ENCODE results near the gene SHOC1.
A peak's percentile ranks its signal among the peaks of the same experiment; 100 is the strongest.
"Not testable (repeated sequence)": the region's sequence is repeated elsewhere in the genome, so short reads cannot be mapped to it uniquely, and the experiment has no call there.

SHOC1 gene

GRCh38 chr9:111805830-111806241, 11.1 kb upstream of the SHOC1 start:
- DNase-seq = no peak

DNA sequence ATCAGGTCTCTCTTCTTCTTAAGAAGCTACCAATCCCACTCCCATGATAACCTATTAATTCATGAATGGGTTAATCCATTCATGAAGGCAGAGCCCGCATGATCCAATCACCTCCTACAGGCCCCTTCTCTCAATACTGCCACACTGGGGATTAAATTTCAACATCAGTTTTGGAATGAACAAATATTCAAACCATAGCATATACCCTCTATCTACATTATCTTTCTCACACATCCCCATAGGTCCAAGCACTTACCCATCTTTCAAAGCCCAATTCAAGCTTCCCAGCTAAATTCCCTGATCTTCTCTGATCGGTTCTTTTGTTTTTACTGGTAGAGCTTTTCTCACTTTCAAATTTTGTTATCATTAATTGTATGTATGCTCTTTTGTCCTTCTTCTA, 10.5 kb upstream of the SHOC1 start:
- DNase-seq = no peak

DNA sequence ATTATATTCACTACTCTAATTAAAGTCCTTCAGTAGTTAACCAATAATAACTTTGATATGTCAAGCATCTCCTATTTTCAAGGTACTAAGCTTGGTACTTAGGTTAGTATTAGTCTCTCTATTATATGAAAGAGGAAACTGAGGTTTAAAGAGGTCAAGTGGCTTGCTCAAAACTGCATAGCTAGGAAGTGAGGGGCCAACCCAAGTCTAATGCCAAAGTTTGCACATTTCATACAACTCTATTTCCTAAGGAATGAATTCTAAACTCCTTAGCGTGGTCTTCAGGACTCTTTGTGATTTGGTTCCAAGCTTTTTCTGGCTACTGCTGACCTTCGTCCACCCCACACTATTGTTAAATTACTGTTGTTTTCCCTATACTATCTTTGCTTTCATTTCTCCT, 9.9 kb upstream of the SHOC1 start:
- no peak for DNase-seq

- no peak for DNase-seq
These were observed 9.2 kb upstream of the SHOC1 start for GRCh38 chr9:111803924-111804323.

- no peak for DNase-seq
These were observed 5.3 kb upstream of the SHOC1 start for GRCh38 chr9:111799915-111800526.

DNA sequence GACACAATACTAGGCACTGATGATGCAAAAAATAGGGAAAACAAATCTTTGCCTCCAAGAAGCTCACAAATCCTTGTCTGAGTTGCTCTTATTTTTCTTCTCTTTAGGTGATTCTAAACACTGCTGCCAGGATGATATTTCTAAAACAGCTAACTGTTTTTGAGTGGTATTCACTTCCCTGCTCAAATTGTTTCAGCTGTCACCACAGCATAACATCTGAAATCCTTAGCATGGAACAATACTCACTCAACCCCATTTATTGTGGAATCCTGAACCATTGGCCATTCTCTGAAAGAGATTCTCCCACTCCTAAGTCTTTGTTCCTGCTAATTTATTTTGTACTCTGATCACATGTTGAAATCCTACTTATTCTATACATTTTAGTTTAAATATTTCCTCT, 4.8 kb upstream of the SHOC1 start:
- no peak for DNase-seq

DNA sequence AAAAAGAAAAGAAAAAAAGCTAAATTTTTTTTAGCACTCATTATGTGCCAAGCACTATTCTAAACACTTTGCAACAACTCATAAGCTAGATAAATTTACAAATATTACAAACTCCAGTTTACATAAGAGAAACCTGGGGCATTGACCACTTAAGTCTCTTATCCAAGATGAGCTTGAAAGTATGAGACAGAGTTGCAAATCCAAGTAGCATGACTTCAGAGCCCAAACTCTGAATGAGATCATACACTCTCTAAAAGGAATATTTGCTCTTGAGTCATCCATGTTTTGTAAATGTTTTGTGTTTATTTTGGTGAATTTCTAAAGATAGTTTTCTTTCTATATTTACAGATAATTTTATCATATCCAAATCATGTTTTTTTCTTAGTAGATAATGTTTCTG, 4.0 kb upstream of the SHOC1 start:
- no peak for DNase-seq

DNA sequence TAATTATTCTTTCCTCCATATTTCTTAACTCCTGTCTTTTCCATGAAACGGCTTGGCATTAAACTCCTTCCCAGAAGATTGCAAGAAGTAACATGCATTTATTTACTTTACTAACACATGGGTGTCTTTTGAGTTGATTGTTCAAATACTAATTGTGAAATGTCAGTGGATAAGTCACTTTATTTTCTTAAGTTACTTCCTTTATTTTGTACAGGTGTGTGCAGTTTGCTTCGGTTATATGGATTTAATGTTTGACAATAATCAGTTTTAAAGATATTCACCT, 761 bp upstream of the SHOC1 start:
- no peak for DNase-seq

GRCh38 chr9:111791821-111792220, 2.9 kb downstream of the SHOC1 start:
- not testable (repeated sequence) for DNase-seq

- DNase-seq = no peak
These were observed 4.9 kb downstream of the SHOC1 start for GRCh38 chr9:111789881-111790280.

DNA sequence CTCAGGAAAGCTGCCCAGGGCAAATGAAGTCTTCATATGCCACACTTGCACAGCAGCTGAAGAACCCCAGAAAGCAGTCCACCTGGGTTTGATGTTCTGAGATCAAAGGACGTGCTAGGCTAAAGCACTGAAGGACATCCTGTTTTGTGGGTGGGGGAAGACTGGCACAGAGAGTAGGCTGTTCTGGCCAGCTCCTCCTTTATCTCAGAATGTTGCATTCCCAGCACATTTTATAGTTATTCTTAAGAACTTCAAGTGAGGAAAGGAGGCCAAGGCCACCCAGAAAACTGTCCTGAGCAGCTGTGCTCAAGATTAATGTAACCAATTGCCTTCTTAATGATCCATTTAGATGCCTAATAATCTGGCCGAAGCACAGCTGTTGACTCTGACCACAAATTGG, 10.9 kb downstream of the SHOC1 start:
- no peak for DNase-seq

GRCh38 chr9:111783424-111783823, 11.3 kb downstream of the SHOC1 start:
- no peak for DNase-seq

DNA sequence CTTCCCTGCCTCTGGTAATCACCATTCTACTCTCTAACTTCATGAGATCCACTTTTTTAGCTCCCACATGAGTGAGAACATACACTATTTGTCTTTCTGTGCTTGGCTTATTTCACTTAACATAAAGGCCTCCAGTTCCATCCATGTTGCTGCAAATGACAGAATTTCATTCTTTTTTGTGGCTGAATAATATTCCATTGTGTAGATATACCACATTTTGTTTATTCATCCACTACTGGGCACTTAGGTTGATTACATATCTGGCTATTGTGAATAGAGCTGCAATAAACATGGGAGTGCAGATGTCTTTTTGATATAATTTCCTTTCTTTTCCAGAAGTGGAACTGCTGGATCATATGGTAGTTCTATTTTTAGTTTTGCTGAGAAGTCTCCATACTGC, 28.7 kb downstream of the SHOC1 start:
- no peak for DNase-seq

GRCh38 chr9:111762556-111762955, 32.2 kb downstream of the SHOC1 start:
- no peak for DNase-seq

GRCh38 chr9:111759762-111760639, 34.7 kb downstream of the SHOC1 start:
- DNase-seq = peak in 15 of 51 donors; percentile 0 to 81 (median 12)

- no peak for DNase-seq
These were observed 39.9 kb downstream of the SHOC1 start for GRCh38 chr9:111754800-111755199.

- DNase-seq = no peak
These were observed 42.3 kb downstream of the SHOC1 start for GRCh38 chr9:111752455-111752854.

All from hypothalamus (tissue), 51 donors.